MCF 10A (cell line): ENCODE results near the gene PIGX. TPM values are rescaled to one million over a fixed set of nuclear protein-coding genes. Genes with fewer than 3 reads are reported as not detected.

Experiments used
- BruUV-seq: library from RNA; stranded (reverse); fragments of 400-500 nt; replicated peaks from 2 replicates; lab custom pipeline; 2021; lab: Mats Ljungman, UMichigan
- CTCF ChIA-PET: fragments of 300-600 bp; sonication (Branson Sonifier 250); formaldehyde crosslinking; extraction: SDS; loops from one replicate; lab custom pipeline; 2021; ENCODE audit warnings: antibody characterized with exemption, inconsistent platforms; lab: Yijun Ruan, JAX
- POLR2A ChIA-PET: fragments of 300-600, 350-650 bp; sonication (Branson Sonifier 250); formaldehyde crosslinking; extraction: SDS; loops from one replicate; lab custom pipeline; 2020; ENCODE audit warnings: antibody characterized with exemption, inconsistent platforms; lab: Yijun Ruan, JAX
- DNase-seq: peaks from one replicate; pipeline ENCODE4 v3.0.0-alpha.2; 2018; ENCODE audit not compliant: unreplicated experiment
- H3K27ac Mint-ChIP-seq: one replicate; pipeline ENCODE4 v1.8.0; 2022; ENCODE audit warnings: mild to moderate bottlenecking, low read depth, mixed read lengths; ENCODE audit not compliant: unreplicated experiment
- H3K27me3 Mint-ChIP-seq: one replicate; pipeline ENCODE4 v1.8.0; 2022; ENCODE audit warnings: mixed read lengths; ENCODE audit not compliant: insufficient read depth, unreplicated experiment
- H3K36me3 Mint-ChIP-seq: one replicate; pipeline ENCODE4 v1.8.0; 2022; ENCODE audit warnings: mild to moderate bottlenecking, moderate library complexity, mixed read lengths; ENCODE audit not compliant: insufficient read depth, unreplicated experiment
- H3K4me1 Mint-ChIP-seq: one replicate; pipeline ENCODE4 v1.8.0; 2022; ENCODE audit warnings: mixed read lengths; ENCODE audit not compliant: insufficient read depth, unreplicated experiment
- H3K4me3 Mint-ChIP-seq: one replicate; pipeline ENCODE4 v1.8.0; 2022; ENCODE audit warnings: mild to moderate bottlenecking, moderate library complexity, mixed read lengths; ENCODE audit not compliant: unreplicated experiment
- H3K9me3 Mint-ChIP-seq: one replicate; pipeline ENCODE4 v1.8.0; 2022; ENCODE audit warnings: mixed read lengths; ENCODE audit not compliant: unreplicated experiment
- intact Hi-C: fragments of 100-400 bp; cut with micrococcal nuclease; formaldehyde crosslinking; loops from 2 replicates; pipeline ENCODE4 v1.14.1; 2022
- total RNA-seq: library from RNA; stranded (reverse); gene quantifications from 2 replicates; pipeline ENCODE4 v1.2.3, GENCODE V29; 2022
- TF ChIP-seq, protein P1 (sequence below): fragments of 200-600 bp; IDR thresholded peaks from one replicate; pipeline ENCODE4 v1.8.0; 2022; ENCODE audit warnings: antibody characterized with exemption, mild to moderate bottlenecking; ENCODE audit not compliant: unreplicated experiment

Gene PIGX
- total RNA-seq, 1 experiment from 2014 or later: 23.2 TPM

DNA sequence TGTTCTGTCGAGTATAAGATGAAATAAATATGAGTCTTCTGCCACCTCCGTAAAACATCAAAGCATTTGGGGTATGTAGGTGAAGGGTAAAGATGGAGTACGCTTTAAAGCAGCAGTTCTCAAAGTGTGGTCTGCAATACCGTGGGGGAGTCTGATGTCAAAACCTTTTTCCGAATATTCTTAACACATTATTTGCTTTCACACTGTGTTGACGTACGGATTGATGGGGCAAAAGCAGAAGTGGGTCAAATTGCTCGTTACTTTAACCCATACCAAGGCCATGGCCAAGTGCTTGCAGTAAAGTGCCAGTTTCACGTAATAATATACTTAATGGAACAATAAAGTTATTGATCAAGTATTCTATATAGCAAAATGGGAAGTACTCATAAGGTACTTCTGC, 63.8 kb downstream of the PIGX start:
- Mint-ChIP-seq H3K4me3 (no peak overlapping the region), H3K4me1 (peaks cover 32% of the 10 kb centered on the region), H3K36me3 (peaks cover 27% of the 10 kb centered on the region), H3K27me3 (no peaks in the 10 kb centered on the region), H3K27ac (no peak overlapping the region), H3K9me3 (no peaks in the 10 kb centered on the region)
- TF ChIP-seq, protein P1, sequence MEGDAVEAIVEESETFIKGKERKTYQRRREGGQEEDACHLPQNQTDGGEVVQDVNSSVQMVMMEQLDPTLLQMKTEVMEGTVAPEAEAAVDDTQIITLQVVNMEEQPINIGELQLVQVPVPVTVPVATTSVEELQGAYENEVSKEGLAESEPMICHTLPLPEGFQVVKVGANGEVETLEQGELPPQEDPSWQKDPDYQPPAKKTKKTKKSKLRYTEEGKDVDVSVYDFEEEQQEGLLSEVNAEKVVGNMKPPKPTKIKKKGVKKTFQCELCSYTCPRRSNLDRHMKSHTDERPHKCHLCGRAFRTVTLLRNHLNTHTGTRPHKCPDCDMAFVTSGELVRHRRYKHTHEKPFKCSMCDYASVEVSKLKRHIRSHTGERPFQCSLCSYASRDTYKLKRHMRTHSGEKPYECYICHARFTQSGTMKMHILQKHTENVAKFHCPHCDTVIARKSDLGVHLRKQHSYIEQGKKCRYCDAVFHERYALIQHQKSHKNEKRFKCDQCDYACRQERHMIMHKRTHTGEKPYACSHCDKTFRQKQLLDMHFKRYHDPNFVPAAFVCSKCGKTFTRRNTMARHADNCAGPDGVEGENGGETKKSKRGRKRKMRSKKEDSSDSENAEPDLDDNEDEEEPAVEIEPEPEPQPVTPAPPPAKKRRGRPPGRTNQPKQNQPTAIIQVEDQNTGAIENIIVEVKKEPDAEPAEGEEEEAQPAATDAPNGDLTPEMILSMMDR: no peak
- no peak for DNase-seq
- ChIA-PET CTCF (no interaction called here), POLR2A (interaction anchor here (1.2 kb wide), 1 partner anchor 55 kb away, joined by 4 read pairs; no protein-coding TSS in a partner anchor)
- intact Hi-C loops: no loop called here
- no TSS peak for BruUV-seq

DNA sequence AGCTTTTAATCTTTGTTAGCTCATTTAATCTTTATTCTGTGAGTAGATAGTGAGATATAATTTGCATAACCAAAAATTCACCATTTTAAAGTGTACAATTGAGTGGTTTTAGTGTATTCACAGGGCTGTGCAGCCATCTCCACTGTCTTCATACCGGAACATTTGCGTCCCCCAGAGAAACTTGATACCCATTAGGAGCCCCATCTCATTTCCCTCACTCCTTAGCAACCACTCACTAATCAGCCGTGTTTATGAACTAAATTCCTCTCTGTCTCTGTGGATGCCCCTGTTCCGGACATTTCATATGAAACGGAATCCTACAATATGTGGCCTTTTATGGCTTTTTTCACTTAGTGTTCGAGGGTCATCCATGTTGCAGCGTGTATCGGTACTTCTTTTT, 65.7 kb downstream of the PIGX start:
- no TSS peak for BruUV-seq
- Mint-ChIP-seq H3K36me3 (peaks cover 26% of the 10 kb centered on the region), H3K27me3 (no peaks in the 10 kb centered on the region), H3K4me3 (no peak overlapping the region), H3K27ac (peak overlapping the region; percentile 95), H3K9me3 (no peaks in the 10 kb centered on the region), H3K4me1 (peaks cover 32% of the 10 kb centered on the region)
- POLR2A ChIA-PET: interaction anchor here (0.9 to 1.4 kb wide), 2 partner anchors 34 to 38 kb away, joined by 3 to 4 read pairs; partner anchors contain the start of gene PAK2
- DNase-seq: no peak
- CTCF ChIA-PET: interaction anchor here (1.1 kb wide), 1 partner anchor 12 kb away, joined by 3 read pairs; no protein-coding TSS in a partner anchor
- TF ChIP-seq, protein P1: no peak
- intact Hi-C loops: no loop called here

GRCh38 chr3:196778755-196779154, 66.6 kb downstream of the PIGX start:
- intact Hi-C loops: no loop called here
- CTCF ChIA-PET: no interaction called here
- BruUV-seq: no TSS peak
- H3K36me3 Mint-ChIP-seq: peaks cover 34% of the 10 kb centered on the region
- peak overlapping the region; percentile 95 for H3K27ac Mint-ChIP-seq
- TF ChIP-seq, protein P1: no peak
- H3K9me3 Mint-ChIP-seq: no peaks in the 10 kb centered on the region
- H3K27me3 Mint-ChIP-seq: no peaks in the 10 kb centered on the region
- POLR2A ChIA-PET: interaction anchor here (0.6 to 2.9 kb wide), 5 partner anchors 15 to 89 kb away, joined by 3 to 14 read pairs (median 3); partner anchors contain the start of genes PAK2 and SENP5
- H3K4me1 Mint-ChIP-seq: peaks cover 32% of the 10 kb centered on the region
- H3K4me3 Mint-ChIP-seq: no peak overlapping the region
- DNase-seq: peak; percentile 20

GRCh38 chr3:196782511-196782910, 70.3 kb downstream of the PIGX start:
- no TSS peak for BruUV-seq
- TF ChIP-seq, protein P1: no peak
- peaks cover 57% of the 10 kb centered on the region for H3K36me3 Mint-ChIP-seq
- POLR2A ChIA-PET: interaction anchor here (2.8 kb wide), 1 partner anchor 42 kb away, joined by 20 read pairs; the partner anchor contains the start of gene PAK2
- intact Hi-C loops: no loop called here
- H3K4me1 Mint-ChIP-seq: peaks cover 24% of the 10 kb centered on the region
- no peak for DNase-seq
- H3K9me3 Mint-ChIP-seq: no peaks in the 10 kb centered on the region
- no peak overlapping the region for H3K4me3 Mint-ChIP-seq
- no peaks in the 10 kb centered on the region for H3K27me3 Mint-ChIP-seq
- H3K27ac Mint-ChIP-seq: no peak overlapping the region
- CTCF ChIA-PET: no interaction called here

Other genes starting within 250 kb of the PIGX start
- 25.0 and 27.0 TPM in 2 replicates for gene RNF168, start 208.6 kb upstream of the PIGX start, total RNA-seq
- not detected in 2 replicates for gene SMCO1, start 197.0 kb upstream of the PIGX start, total RNA-seq
- 14.4 and 18.8 TPM in 2 replicates for gene WDR53, start 143.8 kb upstream of the PIGX start, total RNA-seq
- gene FBXO45, start 143.7 kb upstream of the PIGX start, total RNA-seq: 13.2 and 16.0 TPM in 2 replicates
- not detected in 2 replicates for gene NRROS, start 72.7 kb upstream of the PIGX start, total RNA-seq
- gene CEP19, start 127 bp upstream of the PIGX start, total RNA-seq: 1.8 and 3.2 TPM in 2 replicates
- gene PAK2, start 27.5 kb downstream of the PIGX start, total RNA-seq: 119 and 126 TPM in 2 replicates
- 30.2 and 37.0 TPM in 2 replicates for gene SENP5, start 155.5 kb downstream of the PIGX start, total RNA-seq
- gene NCBP2, start 230.2 kb downstream of the PIGX start, total RNA-seq: 80.9 and 91.8 TPM in 2 replicates